Stimulated activated CD4-positive, alpha-beta T cell treated with anti-CD3 and anti-CD28 coated beads, Interleukin-2, amount 100 ng/mL, for 24 hours (primary cell): ENCODE measurements around the gene SP1.
"Not testable (repeated sequence)": the region's sequence is repeated elsewhere in the genome, so short reads cannot be mapped to it uniquely, and the experiment has no call there.

Source experiments
- DNase-seq, 2 donors: peaks; one replicate each; pipeline ENCODE4 v3.0.0-alpha.2; 2020

The SP1 gene

DNA sequence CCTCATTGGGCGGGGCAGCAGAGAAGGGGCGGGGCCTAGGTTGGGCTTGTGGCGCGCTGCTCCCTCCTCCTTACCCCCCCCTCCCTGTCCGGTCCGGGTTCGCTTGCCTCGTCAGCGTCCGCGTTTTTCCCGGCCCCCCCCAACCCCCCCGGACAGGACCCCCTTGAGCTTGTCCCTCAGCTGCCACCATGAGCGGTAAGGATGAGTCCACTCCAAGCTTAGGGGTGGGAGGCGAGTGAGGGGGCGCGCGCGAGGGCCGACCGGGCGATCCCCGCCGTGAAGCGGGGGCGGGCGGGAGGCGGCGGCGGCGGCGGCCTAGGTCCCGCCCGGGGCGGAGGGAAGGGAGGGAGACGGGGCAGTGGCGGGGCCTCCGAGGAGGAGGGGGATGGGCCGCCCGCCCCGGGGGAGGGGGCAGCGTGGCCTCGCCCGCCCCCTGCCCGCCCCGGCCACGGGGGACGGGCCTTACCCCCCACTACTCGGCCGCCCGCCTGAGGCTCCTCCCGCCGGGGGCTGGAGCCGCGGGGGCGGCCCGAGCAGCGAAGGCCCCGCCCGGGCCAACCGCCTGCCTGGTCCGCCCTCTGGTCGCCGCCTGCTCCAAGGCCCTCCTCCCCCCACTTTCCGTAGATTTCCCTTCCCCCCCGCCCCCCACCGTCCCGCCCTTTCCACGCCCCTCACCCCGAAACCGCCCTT, at the start of gene SP1:
SP1 (plus strand) TSS at position 73 of the 690 bp plus-strand sequence; CDS start at position 189, 116 bp downstream.
- peak; percentile 99 for DNase-seq

DNA sequence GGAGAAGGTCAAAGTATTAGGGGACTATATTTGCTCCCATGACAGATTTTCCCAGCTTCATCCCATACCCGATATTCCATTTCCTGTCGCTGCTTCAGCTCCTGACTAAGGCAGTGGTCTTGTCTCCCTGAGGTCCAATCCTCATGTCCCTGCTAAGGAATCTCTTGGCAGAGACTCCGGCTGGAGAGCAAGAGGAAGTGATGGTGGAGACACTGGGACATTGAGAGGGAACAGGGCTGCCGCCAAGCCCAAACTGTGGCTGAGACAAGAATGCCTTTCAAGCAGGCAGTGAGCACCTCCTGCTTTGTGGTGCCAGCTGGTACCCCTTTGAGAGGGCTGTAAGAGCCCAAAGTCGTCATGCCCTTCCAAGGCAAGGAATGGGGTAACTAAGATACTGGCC, 49.3 kb upstream of the SP1 start:
- DNase-seq: no peak

DNA sequence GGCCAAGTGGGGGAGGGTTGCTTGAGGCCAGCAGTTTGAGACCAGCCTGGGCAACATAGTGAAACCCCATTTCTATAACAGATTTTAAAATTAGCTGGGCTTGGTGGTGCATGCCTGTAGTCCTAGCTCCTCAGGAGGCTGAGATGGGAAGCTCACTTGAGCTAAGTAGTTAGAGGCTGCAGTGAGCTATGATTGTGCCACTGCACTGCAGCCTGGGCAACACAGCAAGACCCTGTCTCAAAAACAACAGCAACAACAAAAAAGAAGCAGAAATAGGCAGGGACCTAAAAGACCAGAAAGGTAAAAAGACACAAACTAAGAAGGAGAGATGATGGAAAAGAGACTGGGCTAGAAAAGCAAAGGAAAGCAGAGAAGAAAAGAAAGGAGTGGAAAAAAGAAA, 47.6 kb upstream of the SP1 start:
- not testable (repeated sequence) for DNase-seq

DNA sequence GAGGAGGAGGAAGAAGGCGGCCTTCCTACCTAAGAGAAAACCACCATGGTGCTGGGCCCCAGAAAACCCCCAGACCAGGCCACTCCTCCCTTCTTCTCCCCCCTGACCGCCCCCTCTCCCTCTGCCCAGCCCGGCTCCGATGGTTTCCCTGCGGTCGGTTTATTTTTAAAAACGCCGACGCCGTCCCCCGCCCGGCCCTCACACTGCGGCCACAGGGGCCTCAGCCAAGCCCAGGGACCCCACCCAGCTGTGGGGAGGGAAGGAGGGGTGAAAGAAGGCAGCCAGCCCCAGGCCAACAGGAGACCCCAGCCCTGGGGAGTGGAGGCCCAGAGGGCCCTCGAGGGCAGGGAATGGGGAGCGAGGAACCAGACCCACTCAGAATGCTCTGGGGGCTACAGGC, 47.2 kb upstream of the SP1 start:
- no peak for DNase-seq

DNA sequence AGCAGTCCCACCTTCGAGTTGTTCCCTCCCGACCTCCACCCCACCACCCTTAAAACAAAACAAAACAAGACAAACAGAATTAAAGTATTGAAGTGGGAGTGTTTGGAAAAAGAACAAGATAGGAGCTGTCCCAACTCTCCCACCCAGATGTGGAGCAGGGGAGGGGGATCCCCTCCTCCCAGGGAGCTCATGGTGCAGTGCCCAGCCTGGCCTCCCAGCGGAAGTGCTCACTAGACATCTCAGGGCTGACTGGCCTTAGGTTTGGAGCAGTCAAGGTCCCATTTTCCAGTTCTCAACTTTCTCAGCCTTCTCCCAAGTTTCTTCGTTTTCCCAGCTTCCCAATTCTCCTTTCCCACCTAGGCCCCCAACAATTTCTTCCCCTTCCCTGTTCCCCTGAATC, 46.7 kb upstream of the SP1 start:
- DNase-seq: no peak

DNA sequence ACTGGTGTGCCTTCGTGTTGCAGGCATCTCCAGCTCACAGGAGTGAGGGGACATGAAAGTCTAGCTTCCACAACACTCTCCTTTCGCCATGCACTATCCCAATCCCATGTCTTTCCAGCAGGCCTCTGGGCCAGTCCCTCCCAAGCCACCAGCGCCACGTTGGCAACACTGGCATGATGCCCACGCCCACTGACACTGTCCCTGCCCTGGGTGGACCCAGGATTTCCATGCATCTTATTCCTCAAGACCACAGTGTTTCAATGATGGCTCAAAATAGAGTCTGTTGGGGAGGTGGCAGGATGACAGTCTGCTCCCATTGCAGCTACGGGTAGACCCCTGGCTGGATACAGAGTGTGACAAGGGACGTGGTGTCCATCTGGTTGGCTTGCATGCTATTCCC, 46.1 kb upstream of the SP1 start:
- no peak for DNase-seq

DNA sequence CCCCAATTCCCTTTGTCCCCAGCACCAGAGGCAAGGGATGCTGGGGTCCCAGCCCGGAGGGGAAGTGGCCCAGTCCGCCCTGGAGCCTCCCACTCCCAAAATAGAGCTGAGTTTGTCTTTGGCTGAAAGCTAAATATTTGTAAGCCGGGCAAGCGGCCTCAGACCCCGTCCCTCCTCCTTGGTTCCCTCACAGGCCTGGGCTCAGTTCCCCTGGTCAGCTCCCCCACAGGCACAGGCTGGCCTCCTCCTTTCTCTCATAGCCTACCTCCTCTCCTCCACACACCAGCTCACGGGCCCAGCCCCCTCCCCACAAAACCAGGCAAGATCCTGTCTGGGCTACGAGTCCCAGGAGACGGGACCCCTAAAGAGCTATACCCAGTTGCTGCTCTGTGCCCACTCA, 45.2 kb upstream of the SP1 start:
- no peak for DNase-seq

DNA sequence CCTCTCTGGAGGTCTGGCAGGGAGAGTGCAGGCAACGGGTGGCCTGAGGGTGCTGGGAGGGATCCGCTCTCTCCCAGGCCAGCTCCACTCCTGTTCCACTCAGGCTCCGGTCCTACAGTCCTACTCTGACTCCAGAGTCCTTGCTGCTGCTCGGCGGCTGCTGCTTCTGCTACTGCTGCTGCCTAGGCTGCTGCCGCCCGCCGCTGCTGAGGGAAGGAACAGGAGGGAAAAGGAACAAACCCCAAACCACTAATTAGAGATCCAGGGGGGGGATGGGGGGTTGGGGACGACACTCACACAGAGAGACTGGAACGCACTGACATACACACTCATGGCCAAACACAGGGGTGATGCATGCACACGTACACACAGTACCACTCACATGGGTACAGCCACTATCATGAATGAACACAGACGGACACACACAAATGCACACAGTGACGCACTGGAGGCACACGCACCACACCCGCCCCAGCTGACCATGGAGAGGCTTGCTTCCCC, 43.7 kb upstream of the SP1 start, which contains the start of gene SP7:
SP7 (minus strand) TSS at position 174 of the 501 bp plus-strand sequence. CDS start 708 bp downstream, outside the sequence.
- DNase-seq: no peak

DNA sequence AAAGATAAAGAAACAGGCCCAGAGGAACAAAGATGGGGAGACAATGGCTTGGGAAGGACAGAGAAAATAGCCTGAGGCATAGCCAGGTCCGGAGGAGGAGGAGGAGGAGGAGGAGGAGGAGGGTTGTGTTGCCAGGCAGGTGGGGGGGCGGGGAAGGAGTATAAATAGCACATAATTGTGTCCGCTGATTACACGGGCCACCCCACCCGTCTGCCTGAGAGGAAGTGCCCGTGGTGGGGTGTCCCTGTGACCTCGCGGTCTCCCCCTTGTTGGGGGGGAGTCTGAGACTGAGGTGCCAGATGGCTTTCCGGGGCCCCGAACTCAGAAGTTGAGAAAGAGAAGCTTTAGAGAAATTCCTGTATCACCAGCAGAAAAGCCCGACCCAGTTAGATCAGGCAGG, 42.0 kb upstream of the SP1 start:
- DNase-seq: no peak

DNA sequence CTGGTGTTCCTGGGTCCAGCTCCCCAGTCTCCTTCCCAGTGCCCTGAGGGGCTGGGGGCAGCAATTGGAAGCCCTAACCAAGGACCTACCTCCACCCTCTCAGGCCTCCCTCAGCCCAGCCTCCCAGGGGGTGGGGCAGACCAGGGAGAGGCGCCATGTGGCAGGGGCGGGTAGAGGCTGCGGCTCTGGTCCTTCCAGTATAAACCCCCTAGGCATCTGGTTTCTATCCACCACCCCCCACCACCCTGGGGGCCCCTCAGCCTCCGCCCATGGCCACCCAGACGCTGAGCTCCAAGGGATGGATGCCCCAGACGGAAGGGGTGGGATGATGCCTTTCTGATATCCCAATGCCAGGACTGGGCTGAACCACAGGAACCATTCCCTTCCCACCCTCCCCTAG, 41.1 kb upstream of the SP1 start:
- no peak for DNase-seq

DNA sequence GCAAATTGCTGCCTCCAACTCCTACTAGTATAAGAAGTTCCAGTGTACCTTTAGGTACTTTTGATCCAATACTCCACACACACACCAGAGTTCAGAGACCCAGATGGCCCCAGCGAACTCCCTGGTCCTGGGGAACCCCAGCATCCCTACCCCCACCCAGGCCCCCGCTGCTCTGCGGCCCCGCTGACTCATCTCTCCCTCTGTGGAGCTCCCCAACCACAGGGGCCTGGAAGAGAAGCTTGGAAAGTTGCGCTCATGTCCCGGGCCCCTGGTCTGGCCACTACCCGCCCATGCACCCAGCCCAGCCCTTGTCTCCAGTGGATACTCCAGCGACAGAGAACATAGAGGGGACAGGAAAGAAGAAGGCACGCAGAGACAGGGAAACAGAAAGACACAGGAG, 39.6 kb upstream of the SP1 start:
- no peak for DNase-seq

DNA sequence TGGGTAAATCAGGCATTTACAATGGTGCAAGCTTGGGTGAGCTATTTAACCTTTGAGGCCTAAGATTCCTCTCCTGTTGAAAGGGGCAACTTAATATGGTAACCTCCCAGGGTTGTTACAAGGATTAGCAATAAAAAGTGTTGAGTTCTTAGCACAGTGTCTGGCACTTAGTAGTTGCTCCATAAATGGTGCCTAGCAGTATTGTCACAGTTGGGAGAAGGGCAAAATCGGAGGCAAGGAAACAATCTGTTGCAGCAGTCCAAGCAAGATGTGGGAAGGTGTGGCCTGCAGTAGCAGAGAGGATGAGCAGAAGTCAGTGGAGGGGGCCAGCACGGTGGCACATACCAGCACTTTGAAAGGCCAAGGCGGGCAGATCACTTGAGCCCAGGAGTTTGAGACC, 36.5 kb upstream of the SP1 start:
- no peak for DNase-seq

DNA sequence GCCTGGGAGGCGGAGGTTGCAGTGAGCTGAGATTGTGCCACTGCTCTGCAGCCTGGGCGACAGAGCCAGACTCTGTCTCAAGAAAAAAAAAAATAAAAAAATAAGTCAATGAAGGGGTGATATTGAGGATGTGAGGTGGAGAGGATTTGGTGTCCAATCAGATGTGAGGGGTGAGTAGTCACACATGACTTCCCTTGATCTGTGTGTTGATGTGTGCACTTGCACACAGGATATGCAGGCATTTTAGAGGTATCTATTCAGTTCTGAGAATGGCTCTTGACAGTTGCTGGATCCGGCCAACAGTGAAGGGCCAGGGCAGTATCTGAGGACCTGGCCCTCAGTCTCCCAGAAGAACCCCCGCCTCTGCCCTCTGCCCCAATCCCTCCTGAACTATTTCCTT, 36.0 kb upstream of the SP1 start:
- no peak for DNase-seq

DNA sequence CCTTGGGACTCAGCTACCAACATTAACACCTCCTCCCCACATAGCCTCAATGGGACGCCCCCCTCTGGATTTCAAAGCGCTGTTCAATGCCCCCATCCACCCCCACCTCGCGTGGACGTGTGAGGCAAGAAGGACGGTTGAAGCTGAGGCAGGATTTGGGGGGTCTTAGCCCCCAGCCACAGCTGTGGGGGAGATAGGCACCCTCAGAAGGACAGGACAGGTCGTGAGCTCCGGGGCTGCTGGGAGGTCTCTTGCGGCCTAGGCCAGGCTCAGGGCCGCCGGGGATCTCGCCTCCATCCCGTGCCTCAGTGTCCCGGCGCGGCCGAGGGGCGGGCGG, 35.5 kb upstream of the SP1 start:
- no peak for DNase-seq

DNA sequence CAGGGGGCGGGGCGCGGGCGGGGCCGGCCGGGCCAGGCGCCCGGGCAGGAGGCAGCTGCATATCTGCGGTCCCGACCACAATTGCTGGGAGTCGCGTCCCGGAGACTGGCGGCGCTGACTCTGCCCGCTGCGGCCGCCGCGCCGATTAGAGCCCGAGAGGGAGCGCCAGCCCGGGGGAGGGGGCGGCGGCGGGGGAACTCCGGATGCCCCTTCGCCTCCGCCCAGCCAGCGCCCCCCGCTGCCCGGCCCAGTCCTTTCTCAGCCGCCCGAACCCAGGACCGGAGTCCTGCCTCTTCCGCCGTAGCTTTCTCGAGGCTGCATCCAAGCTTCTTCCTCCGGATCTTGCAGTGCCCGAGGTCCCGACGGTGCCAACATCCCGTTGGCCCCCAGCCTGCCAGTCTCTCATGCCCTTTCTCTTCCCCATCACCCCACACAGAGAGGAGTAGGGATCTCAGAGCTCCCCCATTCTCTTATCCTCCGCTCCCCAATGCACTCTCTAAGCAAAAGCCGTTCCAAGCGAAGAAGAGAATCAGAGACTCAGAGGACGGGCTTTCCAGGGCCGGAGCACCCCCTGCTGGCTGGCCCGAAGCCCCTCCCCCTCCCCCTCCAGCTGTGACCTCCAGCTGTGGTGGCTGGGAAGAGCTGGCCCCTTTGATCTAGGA, 35.0 kb upstream of the SP1 start:
- DNase-seq: peak; percentile 76 to 78

DNA sequence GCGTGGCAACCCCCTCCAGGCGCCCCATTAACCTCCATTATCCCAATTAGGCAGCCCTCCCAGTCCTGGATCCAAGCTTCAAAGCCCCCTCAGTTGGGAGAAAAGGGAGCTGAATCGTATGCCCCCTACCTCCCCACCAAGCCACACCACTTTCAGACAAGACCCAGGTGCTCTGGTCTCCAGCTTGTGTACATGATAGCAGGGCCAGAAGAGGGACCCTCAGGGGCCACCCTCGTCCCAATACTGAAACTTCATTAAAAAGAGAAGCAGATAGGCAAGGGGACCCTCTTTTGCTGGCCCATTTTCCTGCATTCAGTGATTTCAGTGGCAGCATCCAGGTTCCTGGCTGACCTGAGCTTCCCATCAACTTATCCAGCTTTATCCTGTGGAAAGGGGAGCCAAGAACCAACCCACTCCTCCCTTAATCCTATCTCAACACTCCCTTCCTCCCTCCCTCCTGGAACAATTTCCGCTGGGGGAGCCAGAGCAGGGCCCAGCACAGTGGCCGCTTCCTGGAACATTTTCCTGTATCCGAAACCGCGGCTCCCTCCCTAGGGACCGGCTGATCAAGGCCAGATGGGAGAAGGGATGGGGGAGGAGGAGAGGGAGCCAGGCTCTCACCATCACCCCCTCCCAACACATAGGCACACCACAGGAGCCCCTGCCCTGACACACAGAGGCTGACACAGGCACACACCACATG, 34.3 kb upstream of the SP1 start:
- no peak for DNase-seq

DNA sequence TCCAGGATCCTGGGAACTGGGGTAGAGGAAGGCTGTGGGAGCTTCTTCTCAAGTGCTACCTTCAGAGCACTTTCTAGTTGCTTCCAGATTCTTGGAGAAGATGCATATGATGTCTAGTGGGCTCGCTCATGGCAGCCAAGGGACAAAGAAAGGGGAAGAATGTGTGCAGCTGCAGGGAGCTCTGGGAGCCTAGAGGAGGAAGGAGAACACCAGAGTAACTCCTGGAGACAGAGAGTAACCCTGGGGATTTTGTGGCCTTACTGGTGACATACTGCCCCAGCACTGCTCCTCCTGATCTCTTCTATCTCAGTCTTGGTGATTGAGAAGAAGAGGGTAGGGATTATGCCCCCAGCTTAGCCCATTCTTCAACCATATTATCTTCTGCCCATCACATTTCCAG, 33.5 kb upstream of the SP1 start:
- no peak for DNase-seq

DNA sequence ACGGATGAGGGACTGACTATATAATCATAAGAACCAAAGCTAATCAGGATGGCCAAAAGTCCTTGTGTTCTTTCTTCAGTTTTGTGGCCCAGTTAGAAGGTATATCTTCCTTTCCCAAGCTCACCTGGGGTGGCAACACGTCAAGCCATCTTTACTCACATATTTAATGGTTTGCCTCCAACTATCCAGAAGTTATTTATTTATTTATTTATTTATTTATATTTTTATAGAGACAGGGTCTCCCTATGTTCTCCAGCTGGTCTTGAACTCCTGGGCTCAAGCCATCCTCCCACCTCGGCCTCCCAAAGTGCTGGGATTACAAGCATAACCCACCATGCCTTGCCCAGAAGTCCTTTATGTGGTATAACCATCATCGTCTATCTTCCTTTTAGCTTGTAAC, 32.1 kb upstream of the SP1 start:
- DNase-seq: no peak

DNA sequence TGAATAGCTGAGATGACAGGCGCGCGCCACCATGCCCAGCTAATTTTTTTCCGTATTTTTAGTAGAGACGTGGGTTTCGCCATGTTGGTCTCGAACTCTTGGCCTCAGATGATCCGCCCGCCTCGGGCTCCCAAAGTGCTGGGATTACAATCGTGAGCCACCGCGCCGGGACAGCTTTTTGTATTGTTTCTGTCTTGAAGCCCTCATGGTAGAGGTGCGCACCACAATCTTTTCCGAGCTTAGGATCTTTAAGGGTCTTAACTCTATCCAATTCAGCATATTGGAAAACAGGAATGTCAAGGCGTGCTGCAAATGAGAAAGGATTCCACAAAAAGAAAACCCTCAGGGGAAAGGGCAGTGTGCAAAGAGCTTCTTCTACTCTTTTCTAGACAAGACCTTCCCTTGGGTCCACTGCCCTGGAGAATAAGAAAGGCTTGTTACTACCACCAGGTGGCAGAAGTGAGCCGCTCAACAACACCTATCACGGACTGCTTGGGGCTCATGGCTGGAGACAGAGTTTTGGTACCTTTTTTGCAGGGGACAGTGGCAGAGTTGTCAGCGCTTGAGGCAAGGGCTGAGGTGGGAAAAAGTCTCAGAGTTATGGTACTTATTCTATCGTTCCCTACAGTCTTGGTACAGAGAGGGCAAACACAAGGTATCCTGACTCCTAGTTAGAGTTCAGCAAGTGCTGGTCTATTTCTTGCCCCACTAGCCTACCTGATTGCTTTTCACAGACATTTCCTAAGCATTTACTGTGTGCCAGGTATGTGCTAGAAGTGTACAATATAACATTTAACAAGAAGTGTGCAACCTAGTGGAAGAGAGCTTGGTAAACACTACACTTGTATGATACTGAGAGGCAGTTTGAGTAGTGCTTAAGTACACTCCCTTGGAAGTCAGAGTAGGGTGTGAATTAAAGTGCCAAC, 27.4 kb upstream of the SP1 start:
- DNase-seq: peak; percentile 83 to 84

DNA sequence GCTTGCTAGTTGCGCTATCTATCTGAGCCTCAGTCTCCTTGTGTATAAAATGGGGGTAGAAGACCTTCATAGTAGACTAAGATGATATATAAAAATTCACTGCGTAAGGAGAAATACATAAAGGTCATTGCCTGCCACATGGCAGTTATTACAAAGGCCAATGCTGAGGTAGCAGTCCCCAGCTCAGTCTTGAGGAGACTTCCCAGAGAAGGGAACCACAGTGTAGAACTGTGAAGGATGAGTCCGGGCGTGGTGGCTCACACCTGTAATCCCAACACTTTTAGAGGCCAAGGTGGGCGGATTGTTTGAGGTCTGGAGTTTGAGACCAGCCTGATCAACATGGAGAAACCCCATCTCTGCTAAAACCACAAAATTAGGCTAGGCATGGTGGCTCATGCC, 26.7 kb upstream of the SP1 start:
- no peak for DNase-seq

DNA sequence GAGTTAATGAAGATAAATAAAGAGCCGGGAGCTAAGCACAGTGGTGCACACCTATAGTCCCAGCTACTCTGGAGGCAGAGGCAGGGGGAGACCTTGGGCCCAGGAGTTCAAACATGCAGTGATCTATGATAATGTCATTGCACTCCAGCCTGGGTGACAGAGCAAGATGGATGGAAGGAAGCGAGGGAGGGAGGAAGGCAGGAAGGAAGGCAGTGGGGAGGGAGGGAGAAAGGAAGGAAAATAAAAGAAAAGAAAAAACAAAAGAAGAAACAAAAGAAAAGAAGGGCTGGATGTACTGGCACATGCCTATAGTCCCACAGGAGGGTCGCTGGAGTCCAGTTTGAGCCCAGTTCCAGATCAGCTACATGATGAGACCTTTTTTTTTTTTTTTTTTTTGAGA, 24.9 kb upstream of the SP1 start:
- no peak for DNase-seq

DNA sequence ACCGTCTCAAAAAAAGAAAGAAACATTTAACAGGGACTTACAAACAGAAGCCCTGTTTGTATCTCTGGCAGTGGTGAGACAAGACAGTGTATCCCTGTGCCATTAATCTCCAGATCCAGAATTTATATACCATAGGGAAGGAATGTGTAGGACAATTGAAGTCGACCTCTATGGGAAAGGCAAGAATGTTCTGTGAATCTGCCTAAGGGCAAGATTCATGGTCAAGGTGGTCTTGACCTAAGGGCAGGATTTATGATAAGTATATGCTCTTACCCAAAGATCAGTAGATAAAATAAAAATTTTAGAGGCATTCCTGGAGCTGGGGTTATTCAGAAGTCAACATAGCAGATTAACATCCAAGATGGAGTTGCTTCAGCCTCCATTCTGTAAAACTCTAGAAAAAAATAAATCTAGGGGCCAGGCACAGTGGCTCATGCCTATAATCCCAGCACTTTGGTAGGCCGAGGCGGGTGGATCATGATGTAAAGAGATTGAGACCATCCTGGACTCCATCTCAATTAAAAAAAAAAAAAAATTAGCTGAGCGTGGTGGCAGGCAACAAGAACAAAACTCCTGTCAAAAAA, 21.0 kb upstream of the SP1 start:
- no peak for DNase-seq

DNA sequence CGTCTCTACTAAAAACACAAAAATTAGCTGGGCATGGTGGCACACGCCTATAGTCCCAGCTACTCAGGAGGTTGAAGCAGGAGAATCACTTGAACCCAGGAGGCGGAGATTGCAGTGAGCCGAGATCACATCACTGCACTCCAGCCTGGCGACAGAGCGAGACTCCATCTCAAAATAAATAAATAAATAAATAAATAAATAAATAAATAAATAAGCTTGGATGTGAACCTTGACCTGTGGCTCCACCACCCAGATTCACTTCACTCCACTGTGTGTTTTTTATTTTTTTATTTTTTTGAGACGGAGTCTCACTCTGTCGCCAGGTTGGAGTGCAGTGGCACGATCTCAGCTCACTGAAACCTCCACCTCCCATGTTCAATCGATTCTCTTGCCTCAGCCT, 18.3 kb upstream of the SP1 start:
- not testable (repeated sequence) for DNase-seq
